Stimulated activated CD4-positive, alpha-beta T cell treated with anti-CD3 and anti-CD28 coated beads, Interleukin-2, amount 100 ng/mL, for 24 hours (primary cell): ENCODE measurements around the gene KIRREL1.

Experiments used
- DNase-seq, 2 donors: peaks; one replicate each; pipeline ENCODE4 v3.0.0-alpha.2; 2020

KIRREL1 gene

GRCh38 chr1:158077411-158078256 lies 84.2 kb downstream of the KIRREL1 start:
- DNase-seq = no peak

- no peak for DNase-seq
Measured at GRCh38 chr1:158078569-158079080, 85.2 kb downstream of the KIRREL1 start.

- DNase-seq = no peak
Measured at GRCh38 chr1:158080066-158080465, 86.6 kb downstream of the KIRREL1 start.

- DNase-seq = no peak
Measured at GRCh38 chr1:158084336-158084735, 90.9 kb downstream of the KIRREL1 start.

GRCh38 chr1:158084747-158085146 lies 91.3 kb downstream of the KIRREL1 start:
- no peak for DNase-seq

- peak; percentile 19 to 37 for DNase-seq
Measured at GRCh38 chr1:158087320-158087927, 94.0 kb downstream of the KIRREL1 start.

GRCh38 chr1:158089476-158089875 lies 96.0 kb downstream of the KIRREL1 start:
- DNase-seq = no peak

GRCh38 chr1:158089925-158090637 lies 96.6 kb downstream of the KIRREL1 start:
- DNase-seq = no peak

- no peak for DNase-seq
Measured at GRCh38 chr1:158093376-158093775, 99.9 kb downstream of the KIRREL1 start.

- no peak for DNase-seq
Measured at GRCh38 chr1:158094571-158094970, 101.1 kb downstream of the KIRREL1 start.

- DNase-seq = peak in 1 of 2 donors; percentile 19
Measured at GRCh38 chr1:158095737-158096335, 102.4 kb downstream of the KIRREL1 start.

- no peak for DNase-seq
Measured at GRCh38 chr1:158098256-158098655, 104.8 kb downstream of the KIRREL1 start.

- no peak for DNase-seq
Measured at GRCh38 chr1:158099185-158099584, 105.7 kb downstream of the KIRREL1 start.

GRCh38 chr1:158100498-158100897 lies 107.1 kb downstream of the KIRREL1 start:
- DNase-seq = no peak

GRCh38 chr1:158101455-158101854 lies 108.0 kb downstream of the KIRREL1 start:
- DNase-seq = no peak

- no peak for DNase-seq
Measured at GRCh38 chr1:158101927-158102326, 108.5 kb downstream of the KIRREL1 start.

- DNase-seq = no peak
Measured at GRCh38 chr1:158102881-158103674, 109.6 kb downstream of the KIRREL1 start.

- DNase-seq = no peak
Measured at GRCh38 chr1:158103861-158104522, 110.5 kb downstream of the KIRREL1 start.

GRCh38 chr1:158104891-158105290 lies 111.4 kb downstream of the KIRREL1 start:
- no peak for DNase-seq

- no peak for DNase-seq
Measured at GRCh38 chr1:158105352-158106095, 112.1 kb downstream of the KIRREL1 start.

GRCh38 chr1:158107916-158108315 lies 114.5 kb downstream of the KIRREL1 start:
- no peak for DNase-seq
